Measurements from ENCODE around the gene SVOPL. TPM values are rescaled to one million over a fixed set of nuclear protein-coding genes. Genes with fewer than 3 reads are reported as not detected.

Gene SVOPL
- total RNA-seq, 1 experiment from 2014 or later: 1.1 TPM

DNA sequence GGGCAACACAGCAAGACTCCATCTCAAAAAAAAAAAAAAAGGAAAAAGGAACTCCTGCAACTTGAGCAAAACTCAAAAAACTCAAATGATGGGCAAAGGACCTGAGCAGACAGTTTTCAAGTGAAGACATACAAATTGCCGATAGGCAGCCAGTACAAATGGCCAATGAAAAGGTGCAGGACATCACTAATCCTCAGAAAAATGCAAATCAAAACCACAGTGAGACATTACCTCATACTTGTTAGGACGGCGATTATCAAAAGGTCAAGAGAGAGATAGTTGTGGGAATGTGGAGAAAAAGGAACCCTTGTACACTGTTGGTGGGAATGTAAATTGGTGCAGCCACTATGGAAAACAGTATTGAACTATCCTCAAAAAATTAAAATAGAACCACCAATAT, 16.8 kb downstream of the SVOPL start:
- Histone ChIP-seq H3K79me1 (ENCODE audit: insufficient read depth, low read depth, low read length, poor library complexity, severe bottlenecking) (no peaks in the 10 kb centered on the region), H3K4me2 (ENCODE audit: insufficient read depth, insufficient read length, low read length) (no peak overlapping the region), H3K27ac (ENCODE audit: insufficient read length, low read depth, low read length) (no peak overlapping the region), H4K8ac (replicated peaks; ENCODE audit: insufficient read length, low read depth, low read length) (no peak overlapping the region), H2BK120ac (ENCODE audit: low read depth, low read length, poor library complexity, severe bottlenecking) (no peak overlapping the region), H2BK15ac (ENCODE audit: low read depth, low read length) (no peak overlapping the region), H3T11ph (ENCODE audit: low read length) (no peak overlapping the region), H2AK5ac (ENCODE audit: insufficient read length, low read length) (no peak overlapping the region), H3K27me3 (ENCODE audit: insufficient read depth, low read length) (no peaks in the 10 kb centered on the region), H3K18ac (ENCODE audit: insufficient read length, low read depth, low read length) (no peak overlapping the region), H3K4ac (ENCODE audit: low read depth, low read length) (no peak overlapping the region), H3K56ac (ENCODE audit: insufficient read length, low read depth, low read length) (no peak overlapping the region), H2BK5ac (ENCODE audit: insufficient read length, low read length) (no peak overlapping the region), H2BK12ac (ENCODE audit: insufficient read length, low read depth, low read length) (no peak overlapping the region), H3K23ac (ENCODE audit: insufficient read length, low read depth, low read length) (no peak overlapping the region), H3K79me2 (ENCODE audit: insufficient read depth, low read length) (no peaks in the 10 kb centered on the region), H3K23me2 (ENCODE audit: insufficient read length, low read depth, low read length, poor library complexity, severe bottlenecking) (no peaks in the 10 kb centered on the region), H3K9ac (ENCODE audit: extremely low read depth, insufficient read length, low read length) (no peak overlapping the region), H2AFZ (ENCODE audit: low read length) (no peak overlapping the region), H3K4me1 (ENCODE audit: insufficient read depth, low read length) (no peaks in the 10 kb centered on the region), H4K5ac (ENCODE audit: insufficient read length, low read depth, low read length) (no peak overlapping the region), H3K9me3 (ENCODE audit: control insufficient read depth, low read depth, low read length) (no peaks in the 10 kb centered on the region), H4K20me1 (ENCODE audit: control insufficient read depth, insufficient read depth, insufficient read length) (no peaks in the 10 kb centered on the region), H3K14ac (ENCODE audit: insufficient read depth, low read length) (no peak overlapping the region), H4K91ac (ENCODE audit: insufficient read length, low read depth, low read length) (no peak overlapping the region), H2BK20ac (ENCODE audit: low read depth, low read length, poor library complexity, severe bottlenecking) (no peak overlapping the region)
- TF ChIP-seq CTCF (conservative IDR thresholded peaks at IDR 0.05): no peak
- peaks cover 0 to 5% (median 0%) of the 10 kb centered on the region in 3 experiments; a peak in 1 of 7 replicates for H3K36me3 Mint-ChIP-seq (ENCODE audit: insufficient read depth in 1 of 3, low read depth in 3 of 3)
- no peak overlapping the region for H3K27ac Mint-ChIP-seq
- WGBS (ENCODE audit: extremely low coverage, insufficient read length, low lambda C conversion rate): no CpG with 5 or more reads among the region's 3 CpGs
- H3K27me3 Mint-ChIP-seq (ENCODE audit: low read depth): no peaks in the 10 kb centered on the region; the same call in 1 of the 2 replicates
- no peak overlapping the region for H3K4me3 Mint-ChIP-seq
- H3K4me1 Mint-ChIP-seq: no peaks in the 10 kb centered on the region
- no peak for DNase-seq
- H3K9me3 Mint-ChIP-seq: peaks cover 4 to 6% of the 10 kb centered on the region in 2 experiments; a peak in 2 of 5 replicates
